Measurements from ENCODE around the gene NOP10. TPM values are rescaled to one million over a fixed set of nuclear protein-coding genes. Genes with fewer than 3 reads are reported as not detected.

The NOP10 gene
- total and polyA plus RNA-seq, 2 of the 8 experiments (the other 6 are each of a cell fraction or from before 2014, with no cell fraction given) = 285 to 981 TPM

GRCh38 chr15:34362047-34362773, 19.3 kb upstream of the NOP10 start:
- H3K79me2 ChIP-seq (ENCODE audit: control insufficient read depth in 1 of 2, insufficient read depth in 2 of 2, low read length in 2 of 2) = peaks cover 4 to 21% of the 10 kb centered on the region in 2 experiments; a peak in 3 of 4 replicates
- H3K23ac ChIP-seq (ENCODE audit: insufficient read length) = no peak overlapping the region
- H3K36me3 ChIP-seq (ENCODE audit: control insufficient read depth in 2 of 4, insufficient read depth in 4 of 4, low read length in 3 of 4) = peaks cover 7 to 39% (median 28%) of the 10 kb centered on the region in 4 experiments
- H2BK120ac ChIP-seq (replicated peaks; ENCODE audit: low read depth, low read length) = no peak overlapping the region
- H3K9ac ChIP-seq (replicated peaks in 1 of 4; ENCODE audit: extremely low read depth in 1 of 4, low read depth in 3 of 4, low read length in 3 of 4) = no peak overlapping the region
- no peak overlapping the region for H2BK20ac ChIP-seq (ENCODE audit: low read length)
- peak; percentile 58 for TF ChIP-seq RAD21 (IDR thresholded peaks at IDR 0.05 in 1 of 2, conservative IDR thresholded peaks at IDR 0.05 in 1 of 2; ENCODE audit: low read depth in 2 of 2, low read length in 2 of 2)
- TF ChIP-seq TAF7 (optimal IDR thresholded peaks at IDR 0.05; ENCODE audit: borderline replicate concordance, low read depth, low read length) = no peak
- TF ChIP-seq, protein P1, sequence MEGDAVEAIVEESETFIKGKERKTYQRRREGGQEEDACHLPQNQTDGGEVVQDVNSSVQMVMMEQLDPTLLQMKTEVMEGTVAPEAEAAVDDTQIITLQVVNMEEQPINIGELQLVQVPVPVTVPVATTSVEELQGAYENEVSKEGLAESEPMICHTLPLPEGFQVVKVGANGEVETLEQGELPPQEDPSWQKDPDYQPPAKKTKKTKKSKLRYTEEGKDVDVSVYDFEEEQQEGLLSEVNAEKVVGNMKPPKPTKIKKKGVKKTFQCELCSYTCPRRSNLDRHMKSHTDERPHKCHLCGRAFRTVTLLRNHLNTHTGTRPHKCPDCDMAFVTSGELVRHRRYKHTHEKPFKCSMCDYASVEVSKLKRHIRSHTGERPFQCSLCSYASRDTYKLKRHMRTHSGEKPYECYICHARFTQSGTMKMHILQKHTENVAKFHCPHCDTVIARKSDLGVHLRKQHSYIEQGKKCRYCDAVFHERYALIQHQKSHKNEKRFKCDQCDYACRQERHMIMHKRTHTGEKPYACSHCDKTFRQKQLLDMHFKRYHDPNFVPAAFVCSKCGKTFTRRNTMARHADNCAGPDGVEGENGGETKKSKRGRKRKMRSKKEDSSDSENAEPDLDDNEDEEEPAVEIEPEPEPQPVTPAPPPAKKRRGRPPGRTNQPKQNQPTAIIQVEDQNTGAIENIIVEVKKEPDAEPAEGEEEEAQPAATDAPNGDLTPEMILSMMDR (IDR thresholded peaks at IDR 0.05; ENCODE audit: control extremely low read depth in 1 of 3, insufficient read depth in 1 of 3, low read depth in 1 of 3, low read length in 3 of 3) = peak; percentile 15 to 30 (median 23); a peak in 3 of 4 replicates
- H2BK12ac ChIP-seq (ENCODE audit: low read depth, low read length) = no peak overlapping the region
- no peaks in the 10 kb centered on the region for H3K27me3 ChIP-seq (replicated peaks in 1 of 4; ENCODE audit: control insufficient read depth in 3 of 4, extremely low read depth in 1 of 4, insufficient read depth in 3 of 4, low read length in 3 of 4)
- H3K14ac ChIP-seq (ENCODE audit: insufficient read length) = no peak overlapping the region
- peaks cover 8 to 10% of the 10 kb centered on the region in 2 experiments for H4K20me1 ChIP-seq (replicated peaks in 1 of 2; ENCODE audit: control insufficient read depth in 1 of 2, insufficient read depth in 2 of 2, low read length in 2 of 2)
- no peak overlapping the region for H4K5ac ChIP-seq (ENCODE audit: insufficient read length, low read depth, low read length)
- no peak for DNase-seq (ENCODE audit: low read depth in 1 of 2, low spot score in 2 of 2)
- 85% methylated on average over 10 of the region's 10 CpGs; no CpG with 5 or more reads in 1 of the 2 experiments for WGBS, 2 experiments (ENCODE audit: extremely low coverage in 1 of 2, insufficient coverage in 1 of 2, insufficient read length in 1 of 2, insufficient replicate concordance in 2 of 2, low coverage in 1 of 2, low lambda C conversion rate in 2 of 2, missing lambda C conversion rate in 1 of 2)
- no peak overlapping the region for H2AFZ ChIP-seq (ENCODE audit: low read length)
- no peak overlapping the region for H2BK5ac ChIP-seq (ENCODE audit: low read depth, low read length)
- no peak overlapping the region for H2AK5ac ChIP-seq (ENCODE audit: low read depth, low read length)
- ChIA-PET POLR2A (ENCODE audit: partially characterized antibody) (no interaction called here), CTCF (ENCODE audit: partially characterized antibody) (interaction anchor here (0.5 to 3.3 kb wide), 5 partner anchors 9 to 288 kb away, joined by 3 to 34 read pairs (median 5); partner anchors contain the start of genes NOP10 and NUTM1)
- no peak for FAIRE-seq
- peaks cover 5 to 12% (median 7%) of the 10 kb centered on the region in 4 experiments for H3K4me1 ChIP-seq (replicated peaks in 1 of 4; ENCODE audit: control insufficient read depth in 3 of 4, insufficient read depth in 4 of 4, low read length in 3 of 4)
- no peak overlapping the region for H3K4me3 ChIP-seq (ENCODE audit: extremely low read depth in 1 of 4, insufficient read depth in 2 of 4, low read depth in 3 of 4, low read length in 4 of 4)
- H4K8ac ChIP-seq (ENCODE audit: extremely low read depth, insufficient read depth, low read length) = no peak overlapping the region
- no peak overlapping the region for H3K4ac ChIP-seq (replicated peaks; ENCODE audit: insufficient read length, low read depth, low read length)
- no peaks in the 10 kb centered on the region; the same call in 1 of the 2 replicates for H3K23me2 ChIP-seq (ENCODE audit: low read depth, low read length)
- no peak overlapping the region for H3K18ac ChIP-seq (ENCODE audit: extremely low read depth, low read length)
- H3K9me3 ChIP-seq (ENCODE audit: insufficient read depth in 2 of 2, low read depth in 1 of 2, low read length in 1 of 2) = no peaks in the 10 kb centered on the region
- no peak overlapping the region for H3K27ac ChIP-seq (ENCODE audit: low read depth, low read length)
- no peak overlapping the region for H3K56ac ChIP-seq (replicated peaks; ENCODE audit: insufficient read length, low read depth, low read length)
- H4K91ac ChIP-seq (replicated peaks; ENCODE audit: insufficient read length, low read length) = no peak overlapping the region
- H3K4me2 ChIP-seq (ENCODE audit: insufficient read depth in 1 of 2, low read depth in 2 of 2, low read length in 2 of 2) = no peak overlapping the region
- H2BK15ac ChIP-seq (ENCODE audit: low read length) = no peak overlapping the region
- peaks cover 14% of the 10 kb centered on the region for H3K79me1 ChIP-seq (ENCODE audit: low read depth, low read length)

Measured in H1 (cell line).